Measurements from ENCODE around the gene ZNF304. TPM values are rescaled to one million over a fixed set of nuclear protein-coding genes. Genes with fewer than 3 reads are reported as not detected.
A peak's percentile ranks its signal among the peaks of the same experiment; 100 is the strongest.

Gene ZNF304
- total and polyA plus RNA-seq, 2 of the 13 experiments (the other 11 are each of a cell fraction or from before 2014, with no cell fraction given), result 3.4 to 8.0 TPM

DNA sequence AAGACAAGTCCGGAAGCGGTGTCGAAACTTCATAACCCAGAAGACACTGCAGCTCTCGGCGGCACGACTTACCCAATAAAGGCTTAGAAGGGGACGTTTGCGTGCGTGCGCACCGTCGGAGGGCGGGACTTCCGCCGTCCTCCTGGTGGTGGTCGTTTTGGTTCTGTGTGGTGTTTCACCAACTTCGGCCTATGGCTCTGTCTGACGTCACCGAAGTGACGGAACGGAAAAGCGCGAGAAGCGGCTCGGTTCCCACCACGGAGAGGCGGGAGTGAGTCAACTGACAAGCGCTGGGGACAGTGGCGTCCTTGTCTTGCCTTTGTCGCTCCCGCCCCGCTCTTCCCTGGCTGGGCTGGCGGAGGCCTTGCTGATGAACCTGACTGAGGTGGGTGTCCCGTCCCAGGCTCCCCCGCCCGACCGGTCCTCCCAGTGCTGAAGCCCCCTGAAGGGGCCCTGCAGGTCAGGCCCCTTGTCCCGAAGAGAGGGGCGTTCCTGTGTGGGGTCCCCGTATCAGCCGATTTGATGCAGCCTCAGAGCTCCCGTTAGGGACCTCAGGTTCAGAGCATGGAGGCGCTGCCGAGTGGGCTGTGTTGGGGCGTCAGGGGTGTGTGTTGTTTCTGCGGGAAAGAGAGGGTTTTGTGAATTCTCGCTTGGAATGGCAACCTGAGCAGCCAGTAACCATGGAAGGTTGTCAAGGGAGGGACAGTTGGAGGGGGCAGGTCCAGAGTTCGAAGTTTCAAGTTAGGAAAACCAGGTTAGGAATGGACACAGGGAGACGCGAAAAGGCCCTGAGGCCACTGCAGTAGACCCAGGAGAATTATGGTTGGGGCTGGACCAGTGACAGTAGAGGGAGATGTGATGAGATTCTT, 38.9 kb downstream of the ZNF304 start, which contains the start of gene ZNF548 (continued):
- TF ChIP-seq ZNF800 (CRISPR knock-in tag; IDR thresholded peaks at IDR 0.05), result no peak
- no peak for TF ChIP-seq ZNF839 (CRISPR knock-in tag; IDR thresholded peaks at IDR 0.05; ENCODE audit: borderline replicate concordance)
- no peak for TF ChIP-seq PAWR (CRISPR knock-in tag; IDR thresholded peaks at IDR 0.05; ENCODE audit: borderline replicate concordance)
- 0 out of 2 replicates have a peak, but pooled peaks have one; percentile 24 for TF ChIP-seq ZNF234 (CRISPR knock-in tag; conservative IDR thresholded peaks at IDR 0.05)
- peak; percentile 72 for TF ChIP-seq SALL1 (CRISPR knock-in tag; IDR thresholded peaks at IDR 0.05)
- no peak for TF ChIP-seq PLRG1 (conservative IDR thresholded peaks at IDR 0.05)
- no peak for TF ChIP-seq ZNF605 (CRISPR knock-in tag; IDR thresholded peaks at IDR 0.05)
- no peak; the same call in 1 of the 2 replicates for TF ChIP-seq ZNF33B (CRISPR knock-in tag; IDR thresholded peaks at IDR 0.05)
- no peak for TF ChIP-seq ZNF75D (CRISPR knock-in tag; IDR thresholded peaks at IDR 0.05; ENCODE audit: borderline replicate concordance)
- no peak for TF ChIP-seq ZNF256 (CRISPR knock-in tag; conservative IDR thresholded peaks at IDR 0.05)
- TF ChIP-seq, protein P1, sequence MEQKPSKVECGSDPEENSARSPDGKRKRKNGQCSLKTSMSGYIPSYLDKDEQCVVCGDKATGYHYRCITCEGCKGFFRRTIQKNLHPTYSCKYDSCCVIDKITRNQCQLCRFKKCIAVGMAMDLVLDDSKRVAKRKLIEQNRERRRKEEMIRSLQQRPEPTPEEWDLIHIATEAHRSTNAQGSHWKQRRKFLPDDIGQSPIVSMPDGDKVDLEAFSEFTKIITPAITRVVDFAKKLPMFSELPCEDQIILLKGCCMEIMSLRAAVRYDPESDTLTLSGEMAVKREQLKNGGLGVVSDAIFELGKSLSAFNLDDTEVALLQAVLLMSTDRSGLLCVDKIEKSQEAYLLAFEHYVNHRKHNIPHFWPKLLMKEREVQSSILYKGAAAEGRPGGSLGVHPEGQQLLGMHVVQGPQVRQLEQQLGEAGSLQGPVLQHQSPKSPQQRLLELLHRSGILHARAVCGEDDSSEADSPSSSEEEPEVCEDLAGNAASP (CRISPR knock-in tag; IDR thresholded peaks at IDR 0.05; ENCODE audit: borderline replicate concordance), result peak; percentile 34; the same call in 1 of the 2 replicates
- no peak for TF ChIP-seq ZNF737 (CRISPR knock-in tag; IDR thresholded peaks at IDR 0.05; ENCODE audit: borderline replicate concordance)
- TF ChIP-seq, protein P2, sequence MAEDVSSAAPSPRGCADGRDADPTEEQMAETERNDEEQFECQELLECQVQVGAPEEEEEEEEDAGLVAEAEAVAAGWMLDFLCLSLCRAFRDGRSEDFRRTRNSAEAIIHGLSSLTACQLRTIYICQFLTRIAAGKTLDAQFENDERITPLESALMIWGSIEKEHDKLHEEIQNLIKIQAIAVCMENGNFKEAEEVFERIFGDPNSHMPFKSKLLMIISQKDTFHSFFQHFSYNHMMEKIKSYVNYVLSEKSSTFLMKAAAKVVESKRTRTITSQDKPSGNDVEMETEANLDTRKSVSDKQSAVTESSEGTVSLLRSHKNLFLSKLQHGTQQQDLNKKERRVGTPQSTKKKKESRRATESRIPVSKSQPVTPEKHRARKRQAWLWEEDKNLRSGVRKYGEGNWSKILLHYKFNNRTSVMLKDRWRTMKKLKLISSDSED (CRISPR knock-in tag; IDR thresholded peaks at IDR 0.05), result no peak
- no peak for TF ChIP-seq MAFG (CRISPR knock-in tag; IDR thresholded peaks at IDR 0.05)
- 0 out of 2 replicates have a peak, but pooled peaks have one; percentile 72 for TF ChIP-seq ZNF83 (CRISPR knock-in tag; IDR thresholded peaks at IDR 0.05; ENCODE audit: borderline replicate concordance)
- TF ChIP-seq, protein P3, sequence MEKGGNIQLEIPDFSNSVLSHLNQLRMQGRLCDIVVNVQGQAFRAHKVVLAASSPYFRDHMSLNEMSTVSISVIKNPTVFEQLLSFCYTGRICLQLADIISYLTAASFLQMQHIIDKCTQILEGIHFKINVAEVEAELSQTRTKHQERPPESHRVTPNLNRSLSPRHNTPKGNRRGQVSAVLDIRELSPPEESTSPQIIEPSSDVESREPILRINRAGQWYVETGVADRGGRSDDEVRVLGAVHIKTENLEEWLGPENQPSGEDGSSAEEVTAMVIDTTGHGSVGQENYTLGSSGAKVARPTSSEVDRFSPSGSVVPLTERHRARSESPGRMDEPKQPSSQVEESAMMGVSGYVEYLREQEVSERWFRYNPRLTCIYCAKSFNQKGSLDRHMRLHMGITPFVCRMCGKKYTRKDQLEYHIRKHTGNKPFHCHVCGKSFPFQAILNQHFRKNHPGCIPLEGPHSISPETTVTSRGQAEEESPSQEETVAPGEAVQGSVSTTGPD (CRISPR knock-in tag; IDR thresholded peaks at IDR 0.05), result peak; percentile 99
- TF ChIP-seq ISL2 (CRISPR knock-in tag; IDR thresholded peaks at IDR 0.05), result no peak; the same call in 1 of the 2 replicates
- no peak for TF ChIP-seq ZNF598 (CRISPR knock-in tag; IDR thresholded peaks at IDR 0.05; ENCODE audit: borderline replicate concordance)
- no peak for TF ChIP-seq PAF1 (CRISPR knock-in tag; IDR thresholded peaks at IDR 0.05)
- TF ChIP-seq AKAP8 (CRISPR knock-in tag; IDR thresholded peaks at IDR 0.05), result no peak
- no peak for TF ChIP-seq BRF2 (CRISPR knock-in tag; IDR thresholded peaks at IDR 0.05)
- no peak for TF ChIP-seq NR1H2 (CRISPR knock-in tag; IDR thresholded peaks at IDR 0.05; ENCODE audit: borderline replicate concordance, low read depth)
- peak; percentile 78; the same call in 1 of the 2 replicates for TF ChIP-seq ZNF567 (CRISPR knock-in tag; IDR thresholded peaks at IDR 0.05; ENCODE audit: borderline replicate concordance)

Measured in HepG2 (cell line).